HEK293T (cell line): ENCODE measurements around the gene ARHGEF25.
A peak's percentile ranks its signal among the peaks of the same experiment; 100 is the strongest.
"Not testable (repeated sequence)": the region's sequence is repeated elsewhere in the genome, so short reads cannot be mapped to it uniquely, and the experiment has no call there.

Experiments
- CTCF ChIA-PET: fragments of 350-600 bp; formaldehyde crosslinking; extraction: SDS; loops from one replicate; lab custom pipeline; 2021; ENCODE audit warnings: antibody characterized with exemption, inconsistent platforms; lab: Yijun Ruan, JAX
- POLR2A ChIA-PET: fragments of 350-600 bp; formaldehyde crosslinking; extraction: SDS; loops from one replicate; lab custom pipeline; 2020; ENCODE audit warnings: antibody characterized with exemption, inconsistent platforms; lab: Yijun Ruan, JAX
- DNase-seq: peaks from one replicate; pipeline ENCODE4 v3.0.0; 2012; ENCODE audit warnings: mixed read lengths; ENCODE audit errors: extremely low spot score
- ARNT ChIP-seq: fragments of 450-650 bp; IDR thresholded peaks from 2 replicates; pipeline ENCODE4 v1.6.1; 2017; ENCODE audit warnings: mild to moderate bottlenecking
- BHLHE40 ChIP-seq: fragments of 450-650 bp; IDR thresholded peaks from 2 replicates; pipeline ENCODE4 v1.6.1; 2016; ENCODE audit warnings: mild to moderate bottlenecking, moderate library complexity, borderline replicate concordance
- CTBP1 ChIP-seq: fragments of 450-650 bp; IDR thresholded peaks from 2 replicates; pipeline ENCODE4 v1.6.1; 2016; ENCODE audit warnings: borderline replicate concordance
- ELF4 ChIP-seq: fragments of 450-650 bp; IDR thresholded peaks from 2 replicates; pipeline ENCODE4 v1.6.1; 2017; ENCODE audit warnings: antibody characterized with exemption
- FOXA1 ChIP-seq: fragments of 450-650 bp; IDR thresholded peaks from 2 replicates; pipeline ENCODE4 v1.6.1; 2016; ENCODE audit warnings: mild to moderate bottlenecking
- FOXK2 ChIP-seq: fragments of 450-650 bp; IDR thresholded peaks from 2 replicates; pipeline ENCODE4 v1.6.1; 2016; ENCODE audit warnings: mild to moderate bottlenecking
- FOXM1 ChIP-seq: fragments of 450-650 bp; IDR thresholded peaks from 2 replicates; pipeline ENCODE4 v1.6.1; 2017; ENCODE audit warnings: mild to moderate bottlenecking, borderline replicate concordance
- HDGF ChIP-seq: fragments of 450-650 bp; IDR thresholded peaks from 2 replicates; pipeline ENCODE4 v1.6.1; 2017; ENCODE audit warnings: antibody characterized with exemption, borderline replicate concordance
- L3MBTL2 ChIP-seq: fragments of 450-650 bp; conservative IDR thresholded peaks from 2 replicates; pipeline ENCODE4 v1.6.1; 2016; ENCODE audit warnings: mild to moderate bottlenecking
- LEF1 ChIP-seq: fragments of 450-650 bp; IDR thresholded peaks from 2 replicates; pipeline ENCODE4 v1.6.1; 2017; ENCODE audit warnings: mild to moderate bottlenecking, borderline replicate concordance
- NFRKB ChIP-seq: fragments of 450-650 bp; IDR thresholded peaks from 2 replicates; pipeline ENCODE4 v1.6.1; 2016; ENCODE audit warnings: mild to moderate bottlenecking, moderate library complexity
- SP1 ChIP-seq: fragments of 450-650 bp; IDR thresholded peaks from 2 replicates; pipeline ENCODE4 v1.6.1; 2017
- SUZ12 ChIP-seq: fragments of 450-650 bp; IDR thresholded peaks from 2 replicates; pipeline ENCODE4 v1.6.1; 2016; ENCODE audit warnings: mild to moderate bottlenecking
- TARDBP ChIP-seq: fragments of 450-650 bp; IDR thresholded peaks from 2 replicates; pipeline ENCODE4 v1.6.1; 2016
- ZNF384 ChIP-seq: fragments of 450-650 bp; IDR thresholded peaks from 2 replicates; pipeline ENCODE4 v1.6.1; 2016
- TF ChIP-seq, protein P1 (sequence below): fragments of 450-650 bp; IDR thresholded peaks from 2 replicates; pipeline ENCODE4 v1.6.1; 2016

The ARHGEF25 gene

DNA sequence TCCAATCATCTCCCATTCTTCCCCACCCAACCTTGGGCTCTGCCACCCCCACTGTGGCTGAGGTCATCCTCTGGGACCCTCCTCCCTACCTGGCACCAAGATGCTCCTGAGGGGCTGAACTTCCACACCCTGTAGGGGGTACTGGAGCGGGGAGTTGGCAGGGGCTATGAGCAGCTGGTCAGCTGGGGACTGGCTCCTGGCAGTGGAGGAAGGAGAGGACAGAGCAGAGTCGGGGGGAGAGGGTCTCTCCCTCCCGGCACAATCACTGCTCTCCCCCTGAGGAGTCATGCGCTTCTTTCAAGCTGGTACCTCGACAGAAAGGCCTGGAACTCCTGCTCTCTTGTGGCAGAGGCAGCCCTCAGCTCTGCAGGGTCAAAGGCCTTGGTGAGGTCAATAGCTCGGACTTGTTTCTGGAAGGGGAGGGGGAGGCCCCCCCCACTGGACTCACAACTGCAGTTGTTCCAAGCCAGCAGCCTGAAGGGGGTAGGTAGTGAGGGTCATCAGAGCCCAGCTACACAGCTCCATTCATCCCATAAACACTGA, 19.7 kb downstream of the ARHGEF25 start:
- no peak for DNase-seq
- POLR2A ChIA-PET, result interaction anchor here (0.7 kb wide), 1 partner anchor 18 kb away, joined by 3 read pairs; no protein-coding TSS in a partner anchor
- no peak for TF ChIP-seq ELF4
- no peak for TF ChIP-seq ARNT
- TF ChIP-seq TARDBP, result no peak
- no peak for TF ChIP-seq BHLHE40
- no peak for TF ChIP-seq ZNF384
- no peak for TF ChIP-seq NFRKB
- no peak for TF ChIP-seq SUZ12
- no peak for TF ChIP-seq SP1
- no peak for TF ChIP-seq L3MBTL2
- TF ChIP-seq LEF1, result no peak
- CTCF ChIA-PET, result interaction anchor here (0.8 to 1.3 kb wide), 2 partner anchors 8 to 46 kb away, joined by 3 read pairs; no protein-coding TSS in a partner anchor

DNA sequence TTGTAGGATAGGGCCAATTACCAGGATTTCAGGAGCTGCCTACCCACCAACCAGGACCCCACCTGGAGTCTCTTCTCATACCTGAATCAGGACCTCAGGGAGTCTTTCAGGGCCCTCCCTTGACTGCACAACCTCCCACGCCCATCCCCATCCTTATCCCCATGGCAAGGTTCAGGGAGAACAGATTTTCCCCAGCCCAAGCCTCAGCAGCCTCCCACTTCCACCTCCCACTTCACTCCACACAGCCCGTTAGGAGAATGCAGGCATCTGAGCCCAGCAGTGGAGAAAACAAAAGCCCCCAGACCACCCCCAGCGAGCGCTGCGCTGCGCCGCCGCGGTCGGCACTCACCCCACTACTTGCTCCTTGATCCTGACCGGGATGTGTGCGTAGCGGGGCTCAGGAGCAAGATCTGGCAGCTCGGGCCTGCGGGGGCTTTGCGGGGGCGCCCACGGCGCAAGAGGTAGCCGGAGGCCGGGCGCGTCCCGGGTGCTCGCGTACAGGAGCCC, 20.4 kb downstream of the ARHGEF25 start:
- POLR2A ChIA-PET, result interaction anchor here (0.7 kb wide), 1 partner anchor 18 kb away, joined by 3 read pairs; no protein-coding TSS in a partner anchor
- TF ChIP-seq L3MBTL2 (no peak), BHLHE40 (no peak), ARNT (no peak), HDGF (no peak), LEF1 (no peak), FOXA1 (no peak), ZNF384 (no peak), SP1 (no peak), ELF4 (no peak), NFRKB (no peak), SUZ12 (no peak), FOXM1 (no peak), TARDBP (no peak), FOXK2 (no peak), CTBP1 (no peak)
- TF ChIP-seq, protein P1, sequence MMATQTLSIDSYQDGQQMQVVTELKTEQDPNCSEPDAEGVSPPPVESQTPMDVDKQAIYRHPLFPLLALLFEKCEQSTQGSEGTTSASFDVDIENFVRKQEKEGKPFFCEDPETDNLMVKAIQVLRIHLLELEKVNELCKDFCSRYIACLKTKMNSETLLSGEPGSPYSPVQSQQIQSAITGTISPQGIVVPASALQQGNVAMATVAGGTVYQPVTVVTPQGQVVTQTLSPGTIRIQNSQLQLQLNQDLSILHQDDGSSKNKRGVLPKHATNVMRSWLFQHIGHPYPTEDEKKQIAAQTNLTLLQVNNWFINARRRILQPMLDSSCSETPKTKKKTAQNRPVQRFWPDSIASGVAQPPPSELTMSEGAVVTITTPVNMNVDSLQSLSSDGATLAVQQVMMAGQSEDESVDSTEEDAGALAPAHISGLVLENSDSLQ, result no peak
- DNase-seq, result no peak
- CTCF ChIA-PET, result interaction anchor here (0.8 to 1.3 kb wide), 2 partner anchors 9 to 47 kb away, joined by 3 read pairs; no protein-coding TSS in a partner anchor

GRCh38 chr12:57632073-57632957, 21.1 kb downstream of the ARHGEF25 start:
- no peak for DNase-seq
- ChIA-PET POLR2A (no interaction called here), CTCF (interaction anchor here (0.6 to 2.0 kb wide), 6 partner anchors 16 to 49 kb away, joined by 3 to 10 read pairs (median 3); no protein-coding TSS in a partner anchor)
- TF ChIP-seq LEF1, result no peak
- TF ChIP-seq FOXK2, result no peak
- TF ChIP-seq SP1, result no peak
- no peak for TF ChIP-seq ARNT

- peak; percentile 91 for DNase-seq
- CTCF ChIA-PET, result interaction anchor here (0.6 to 2.0 kb wide), 6 partner anchors 17 to 948 kb away, joined by 3 to 10 read pairs (median 4); no protein-coding TSS in a partner anchor
- TF ChIP-seq L3MBTL2, result peak; percentile 86
- TF ChIP-seq, protein P1, result no peak
- peak; percentile 21; the same call in 1 of the 2 replicates for TF ChIP-seq FOXM1
- POLR2A ChIA-PET, result no interaction called here
These were observed 22.0 kb downstream of the ARHGEF25 start, which contains the start of gene B4GALNT1 for GRCh38 chr12:57632958-57633840. B4GALNT1 (minus strand) TSS chr12:57633201; CDS start chr12:57632132, 1,069 bp downstream.

DNA sequence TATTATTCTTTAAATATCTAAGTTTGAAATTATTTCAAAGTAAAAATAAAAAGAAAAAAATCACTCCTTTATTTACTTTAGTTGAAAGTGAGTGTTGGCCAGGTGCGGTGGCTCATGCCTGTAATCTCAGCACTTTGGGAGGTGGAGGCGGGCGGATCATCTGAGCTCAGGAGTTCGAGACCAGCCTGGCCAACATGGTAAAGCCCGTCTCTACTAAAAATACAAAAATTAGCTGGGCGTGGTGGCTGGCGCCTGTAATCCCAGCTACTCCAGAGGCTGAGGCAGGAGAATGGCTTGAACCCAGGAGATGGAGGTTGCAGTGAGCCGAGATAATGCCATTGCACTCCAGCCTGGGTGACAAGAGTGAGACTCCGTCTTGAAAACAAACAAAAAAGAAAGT, 25.5 kb downstream of the ARHGEF25 start:
- POLR2A ChIA-PET, CTCF ChIA-PET, DNase-seq: not testable (repeated sequence)

GRCh38 chr12:57637364-57637763, 26.1 kb downstream of the ARHGEF25 start:
- no peak for DNase-seq
- CTCF ChIA-PET, result no interaction called here
- TF ChIP-seq FOXK2 (no peak), CTBP1 (no peak), ELF4 (no peak), LEF1 (no peak)
- POLR2A ChIA-PET, result interaction anchor here (1.2 kb wide), 1 partner anchor 107 kb away, joined by 4 read pairs; the partner anchor contains the start of gene TSPAN31
